GM20431 (cell line): ENCODE data around the gene C6orf52.
"Not testable (repeated sequence)": the region's sequence is repeated elsewhere in the genome, so short reads cannot be mapped to it uniquely, and the experiment has no call there.

Source experiments
- in situ Hi-C: fragments of 300-500 bp; cut with MseI, MboI; formaldehyde crosslinking; loops from one replicate; pipeline ENCODE4 v1.15.0; 2020; ENCODE audit warnings: low sequenced_read_pairs; ENCODE audit not compliant: unreplicated experiment

The C6orf52 gene

DNA sequence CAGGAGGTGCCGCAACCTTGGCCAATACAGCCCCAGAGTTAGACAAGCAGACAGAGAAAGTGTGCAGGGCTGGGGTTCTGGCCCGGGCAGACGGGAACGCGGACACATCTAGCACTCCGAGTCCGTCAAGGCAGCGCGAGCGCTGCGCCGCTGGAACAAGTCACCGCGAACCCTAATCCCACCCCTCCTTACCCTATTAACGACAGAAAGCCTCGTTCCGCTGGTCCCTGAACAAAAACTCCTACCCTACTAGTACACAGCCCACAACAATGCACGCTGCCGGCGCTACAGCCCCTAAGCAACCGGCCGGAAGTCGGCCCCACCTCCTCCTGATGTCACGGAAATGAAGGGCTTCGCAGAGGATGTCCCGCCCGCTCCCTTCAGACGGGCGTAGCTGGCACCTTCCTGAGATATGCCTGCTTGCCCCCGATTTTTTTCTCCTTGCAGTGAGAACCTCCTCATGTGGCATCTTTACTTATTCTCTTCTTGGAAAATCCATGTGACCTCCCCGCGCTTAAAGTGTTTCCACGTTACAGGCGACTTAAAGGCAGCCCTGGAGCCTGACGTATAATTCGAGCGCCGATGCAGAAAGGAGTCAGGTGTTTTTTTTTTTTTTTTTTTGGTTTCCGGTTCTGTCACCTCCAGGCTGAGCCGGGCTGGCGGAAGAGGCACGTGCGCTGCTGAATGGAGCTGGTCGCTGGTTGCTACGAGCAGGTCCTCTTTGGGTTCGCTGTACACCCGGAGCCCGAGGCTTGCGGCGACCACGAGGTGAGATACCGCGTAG is at the start of gene C6orf52, which contains the start of gene PAK1IP1:
TSS of gene C6orf52 (minus strand) at position 315 of the 784 bp plus-strand sequence. CDS start 7,066 bp downstream, outside the sequence.
TSS of gene PAK1IP1 (plus strand) at position 671 of the 784 bp plus-strand sequence. CDS start at position 685, 14 bp downstream.
- in situ Hi-C loops, result loop anchor here (25.0 kb wide), 1 partner anchor 182 kb away; the partner anchor contains the start of gene GCNT2

- in situ Hi-C loops, result no loop called here
These were observed 49.1 kb upstream of the C6orf52 start for GRCh38 chr6:10743515-10743914.

DNA sequence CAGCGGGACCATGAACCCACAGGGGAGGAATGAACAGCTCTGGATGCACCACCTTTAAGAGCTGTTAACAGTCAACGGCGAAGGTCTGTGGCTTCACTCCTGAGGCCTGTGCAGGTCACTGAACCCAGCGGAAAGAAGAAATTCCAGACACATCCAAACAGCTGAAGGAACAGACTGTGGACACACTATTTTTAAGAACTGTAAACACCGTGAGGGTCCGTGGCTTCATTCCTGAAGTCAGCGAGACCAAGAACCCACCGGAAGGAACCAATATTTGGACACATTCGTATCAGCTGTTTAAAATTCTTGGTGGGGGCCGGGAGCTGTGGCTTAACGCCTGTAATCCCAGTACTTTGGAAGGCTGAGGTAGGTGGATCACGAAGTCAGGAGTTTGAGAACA is 47.8 kb upstream of the C6orf52 start:
- in situ Hi-C loops, result no loop called here

DNA sequence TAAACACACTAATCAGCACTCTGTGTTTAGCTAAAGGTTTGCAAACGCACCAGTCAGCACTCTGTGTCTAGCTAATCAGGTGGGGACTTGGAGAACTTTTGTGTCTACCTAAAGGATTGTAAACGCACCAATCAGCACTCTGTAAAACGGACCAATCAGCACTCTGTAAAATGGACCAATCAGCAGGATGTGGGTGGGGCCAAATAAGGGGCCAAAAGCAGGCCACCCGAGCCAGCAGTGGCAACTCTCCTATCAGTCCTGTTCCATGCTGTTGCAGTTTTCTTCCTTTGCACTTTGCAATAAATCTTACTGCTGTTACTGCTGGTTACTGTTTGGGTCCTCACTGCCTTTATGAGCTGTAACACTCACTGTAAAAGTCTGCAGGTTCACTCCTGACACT is 47.2 kb upstream of the C6orf52 start:
- in situ Hi-C loops, result not testable (repeated sequence)

- in situ Hi-C loops, result no loop called here
These were observed 45.6 kb upstream of the C6orf52 start for GRCh38 chr6:10740061-10740460.

DNA sequence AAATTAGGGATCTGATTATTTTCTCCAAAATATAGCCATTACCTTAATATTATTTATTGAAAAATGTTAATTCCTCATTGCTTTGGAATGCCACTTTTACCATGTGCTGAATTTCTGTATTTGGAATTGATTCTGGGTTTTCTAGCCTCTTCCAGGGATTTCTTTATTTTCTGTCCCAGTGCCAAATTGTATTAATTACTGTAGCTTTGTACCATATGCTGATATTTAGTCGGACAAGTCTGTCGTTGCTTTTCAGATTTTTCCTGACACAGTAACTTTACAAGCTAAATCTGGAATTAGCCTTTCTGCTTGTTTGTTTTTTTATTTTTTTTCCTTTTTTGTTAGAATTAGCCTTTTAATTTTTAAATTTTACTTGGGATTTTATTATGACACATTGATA is 42.3 kb upstream of the C6orf52 start:
- in situ Hi-C loops, result no loop called here

- in situ Hi-C loops, result no loop called here
These were observed 39.4 kb upstream of the C6orf52 start for GRCh38 chr6:10733863-10734262.

DNA sequence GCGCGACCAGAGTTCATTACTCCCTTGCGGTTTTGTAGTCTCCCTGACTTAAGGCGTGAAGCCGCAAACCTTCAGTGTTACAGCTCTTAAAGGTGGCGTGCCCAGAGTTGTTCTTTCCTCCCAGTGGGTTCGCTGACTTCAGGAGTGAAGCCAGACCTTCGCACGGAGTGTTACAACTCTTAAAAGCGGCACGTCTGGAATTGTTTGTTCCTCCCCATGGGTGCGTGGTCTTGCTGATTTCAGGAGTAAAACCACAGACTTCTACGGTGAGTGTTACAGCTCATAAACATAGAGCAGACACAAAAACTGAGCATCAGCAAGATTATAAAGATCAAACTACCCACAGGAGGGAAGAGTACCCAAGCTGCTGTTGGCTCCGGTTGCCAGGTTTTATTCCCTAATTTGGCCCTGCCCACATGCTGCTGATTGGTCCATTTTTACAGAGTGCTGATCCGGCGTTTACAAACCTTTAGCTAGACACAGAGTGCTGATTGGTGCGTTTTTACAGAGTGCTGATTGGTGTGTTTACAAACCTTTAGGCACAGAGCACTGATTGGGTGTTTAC is 38.8 kb upstream of the C6orf52 start:
- in situ Hi-C loops, result no loop called here

- in situ Hi-C loops, result no loop called here
These were observed 35.8 kb upstream of the C6orf52 start for GRCh38 chr6:10730254-10730653.

DNA sequence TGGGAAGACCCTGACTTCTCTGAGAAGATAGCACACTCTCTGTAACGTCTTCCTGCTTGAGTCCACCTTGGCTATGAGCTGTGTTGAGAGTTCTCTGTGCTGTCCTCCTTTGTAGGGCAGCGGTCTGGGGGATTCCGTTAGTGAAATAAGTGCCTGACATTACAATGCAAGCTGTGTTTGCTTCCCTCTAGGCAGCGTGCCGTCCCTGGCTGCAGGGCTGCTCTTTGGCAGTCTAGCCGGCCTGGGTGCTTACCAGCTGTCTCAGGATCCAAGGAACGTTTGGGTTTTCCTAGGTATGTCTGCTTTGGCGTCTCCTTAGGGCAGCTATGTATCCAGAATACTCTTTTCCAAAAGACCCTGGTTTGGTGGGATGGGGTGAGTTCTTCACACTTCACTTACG is 31.3 kb upstream of the C6orf52 start:
- in situ Hi-C loops, result no loop called here

GRCh38 chr6:10725044-10725443 is 30.6 kb upstream of the C6orf52 start:
- in situ Hi-C loops, result no loop called here

- in situ Hi-C loops, result no loop called here
These were observed 29.1 kb upstream of the C6orf52 start for GRCh38 chr6:10723567-10723881.

GRCh38 chr6:10722820-10723566 is 28.6 kb upstream of the C6orf52 start, which contains the start of gene TMEM14C:
Gene TMEM14C (plus strand): TSS chr6:10723070. CDS start chr6:10724614, 1,544 bp downstream.
- in situ Hi-C loops, result no loop called here

GRCh38 chr6:10722570-10722819 is 28.1 kb upstream of the C6orf52 start:
- in situ Hi-C loops, result no loop called here

- in situ Hi-C loops, result no loop called here
These were observed 27.6 kb upstream of the C6orf52 start for GRCh38 chr6:10721850-10722569.

DNA sequence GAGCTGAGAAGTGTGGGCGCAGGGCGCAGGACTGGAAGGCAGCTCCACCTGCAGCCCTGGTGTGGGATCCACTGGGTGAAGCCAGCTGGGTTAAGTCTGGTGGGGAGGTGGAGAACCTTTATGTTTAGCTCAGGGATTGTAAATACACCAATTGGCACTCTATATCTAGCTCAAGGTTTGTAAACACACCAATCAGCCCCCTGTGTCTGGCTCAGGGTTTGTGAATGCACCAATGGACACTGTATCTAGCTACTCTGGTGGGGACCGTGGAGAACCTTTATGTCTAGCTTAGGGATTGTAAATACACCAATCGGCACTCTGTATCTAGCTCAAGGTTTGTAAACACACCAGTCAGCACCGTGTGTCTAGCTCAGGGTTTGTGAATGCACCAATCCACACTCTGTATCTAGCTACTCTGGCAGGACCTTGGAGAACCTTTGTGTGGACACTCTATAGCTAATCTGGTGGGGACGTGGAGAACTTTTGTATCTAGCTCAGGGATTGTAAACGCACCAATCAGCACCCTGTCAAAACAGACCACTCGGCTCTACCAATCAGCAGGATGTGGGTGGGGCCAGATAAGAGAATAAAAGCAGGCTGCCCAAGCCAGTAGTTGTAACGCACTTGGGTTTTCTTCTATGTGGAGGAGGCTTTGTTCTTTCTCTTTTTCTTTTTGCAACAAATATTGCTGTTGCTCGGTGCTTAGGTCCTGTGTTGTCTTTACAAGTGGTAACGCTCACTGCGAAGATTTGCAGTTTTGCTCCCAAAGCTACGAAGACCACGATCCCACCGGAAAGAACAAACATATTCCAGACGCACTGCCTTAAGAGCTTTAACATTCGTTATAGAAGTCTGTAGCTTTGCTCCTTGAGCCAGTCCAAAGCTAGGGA is 26.8 kb upstream of the C6orf52 start:
- in situ Hi-C loops, result not testable (repeated sequence)

GRCh38 chr6:10720265-10720959 is 26.0 kb upstream of the C6orf52 start:
- in situ Hi-C loops, result no loop called here

GRCh38 chr6:10719964-10720264 is 25.5 kb upstream of the C6orf52 start:
- in situ Hi-C loops, result no loop called here

- in situ Hi-C loops, result no loop called here
These were observed 25.0 kb upstream of the C6orf52 start for GRCh38 chr6:10719296-10719963.
